DOHH2 (cell line): ENCODE data around the gene CNTNAP5.

Experiments
- CTCF ChIP-seq: fragments of 200-600 bp; sonication (generic); IDR thresholded peaks from one replicate; pipeline ENCODE4 v1.5.1; 2014; ENCODE audit warnings: antibody characterized with exemption, mild to moderate bottlenecking, low read depth, low read length; ENCODE audit not compliant: poor library complexity, severe bottlenecking
- EZH2phosphoT487 ChIP-seq: fragments of 200-600 bp; sonication (generic); IDR thresholded peaks from 2 replicates; pipeline ENCODE4 v1.6.1; 2017; ENCODE audit warnings: borderline replicate concordance, mild to moderate bottlenecking, antibody characterized with exemption, low read length, moderate library complexity, mixed read lengths

DNA sequence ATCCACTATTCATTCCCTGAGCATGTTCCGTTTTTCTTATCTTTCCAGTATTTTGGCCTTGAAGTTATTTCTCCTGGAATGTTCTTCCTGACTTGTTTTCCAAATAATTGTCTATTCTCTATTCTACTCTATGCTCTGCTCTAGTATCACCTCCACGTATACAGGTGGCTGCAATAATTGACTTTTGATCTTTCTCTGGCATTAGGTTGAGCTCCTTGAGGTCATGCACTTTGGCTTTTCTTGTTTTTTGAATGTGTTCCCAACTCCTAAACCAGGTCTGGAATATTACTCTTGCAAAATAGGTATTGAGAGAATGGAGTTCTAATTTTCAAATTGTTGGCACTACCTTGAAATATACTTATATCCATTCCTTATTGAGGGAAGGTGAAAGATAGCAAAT is 550.4 kb downstream of the CNTNAP5 start:
- TF ChIP-seq CTCF (no peak), EZH2phosphoT487 (no peak)
